ENCODE results near the gene CCT4.
A peak's percentile ranks its signal among the peaks of the same experiment; 100 is the strongest.
"Not testable (repeated sequence)": the region's sequence is repeated elsewhere in the genome, so short reads cannot be mapped to it uniquely, and the experiment has no call there.

Gene CCT4

GRCh38 chr2:61855318-61855613, 33.2 kb downstream of the CCT4 start:
- no peak for TF ChIP-seq CTCF (IDR thresholded peaks at IDR 0.05; ENCODE audit: borderline replicate concordance, insufficient read depth, low read depth, low read length)

GRCh38 chr2:61854564-61855317, 33.7 kb downstream of the CCT4 start:
- H3K4me3 ChIP-seq (ENCODE audit: low read depth, low read length) = peak overlapping the region; percentile 85
- no peak for TF ChIP-seq CTCF (IDR thresholded peaks at IDR 0.05; ENCODE audit: borderline replicate concordance, insufficient read depth, low read depth, low read length)

More at GRCh38 chr2:61855318-61855613, 33.2 kb downstream of the CCT4 start:
- no peak overlapping the region for H3K4me3 ChIP-seq (ENCODE audit: low read depth, low read length)

GRCh38 chr2:61853847-61854563, 34.5 kb downstream of the CCT4 start, which contains the start of gene FAM161A:
FAM161A (minus strand) TSS chr2:61854060; CDS start chr2:61854041, 19 bp downstream.
- peak within 1 kb of the TSS; percentile 85 for H3K4me3 ChIP-seq (ENCODE audit: low read depth, low read length)
- TF ChIP-seq CTCF (IDR thresholded peaks at IDR 0.05; ENCODE audit: borderline replicate concordance, insufficient read depth, low read depth, low read length) = no peak

- no peak for TF ChIP-seq CTCF (IDR thresholded peaks at IDR 0.05; ENCODE audit: borderline replicate concordance, insufficient read depth, low read depth, low read length)
- H3K4me3 ChIP-seq (ENCODE audit: low read depth, low read length) = peak overlapping the region; percentile 85
These were observed 35.2 kb downstream of the CCT4 start for GRCh38 chr2:61853086-61853846.

GRCh38 chr2:61851270-61851669, 37.2 kb downstream of the CCT4 start:
- H3K4me3 ChIP-seq (ENCODE audit: low read depth, low read length) = not testable (repeated sequence)

GRCh38 chr2:61845320-61845719, 43.1 kb downstream of the CCT4 start:
- TF ChIP-seq CTCF (IDR thresholded peaks at IDR 0.05; ENCODE audit: borderline replicate concordance, insufficient read depth, low read depth, low read length) = no peak
- no peak overlapping the region for H3K4me3 ChIP-seq (ENCODE audit: low read depth, low read length)

GRCh38 chr2:61841286-61841685, 47.2 kb downstream of the CCT4 start:
- H3K4me3 ChIP-seq (ENCODE audit: low read depth, low read length) = no peak overlapping the region
- TF ChIP-seq CTCF (IDR thresholded peaks at IDR 0.05; ENCODE audit: borderline replicate concordance, insufficient read depth, low read depth, low read length) = no peak

Data from GM12875 (cell line).